Measurements from ENCODE around the gene EML3. TPM values are rescaled to one million over a fixed set of nuclear protein-coding genes. Genes with fewer than 3 reads are reported as not detected.
"Not testable (repeated sequence)": the region's sequence is repeated elsewhere in the genome, so short reads cannot be mapped to it uniquely, and the experiment has no call there.

EML3 gene
- total RNA-seq, 2 experiments from 2014 or later: 81.8 to 97.1 TPM

GRCh38 chr11:62573592-62574362 is 38.8 kb downstream of the EML3 start, which contains the start of gene EEF1G:
TSS of gene EEF1G (minus strand) at chr11:62573891. CDS start at chr11:62573842, 49 bp downstream.
- H3K9me3 Mint-ChIP-seq: no peaks in the 10 kb centered on the region
- peak; percentile 99 for DNase-seq
- CTCF ChIA-PET: interaction anchor here (0.6 to 2.7 kb wide), 6 partner anchors 13 to 179 kb away, joined by 3 to 11 read pairs (median 6); partner anchors contain the start of gene TUT1
- intact Hi-C loops (cut with micrococcal nuclease): loop anchor here (1.0 to 5.0 kb wide), 8 partner anchors 13 to 269 kb away; partner anchors contain the start of genes GANAB, HNRNPUL2 and TUT1
- peak within 1 kb of the TSS; percentile 95 for H3K4me3 Mint-ChIP-seq
- H3K27me3 Mint-ChIP-seq (ENCODE audit: low read depth): no peaks in the 10 kb centered on the region
- peak within 1 kb of the TSS; percentile 97 for H3K27ac Mint-ChIP-seq
- H3K4me1 Mint-ChIP-seq (ENCODE audit: low read depth): peaks cover 44% of the 10 kb centered on the region
- peaks cover 63% of the 10 kb centered on the region for H3K36me3 Mint-ChIP-seq (ENCODE audit: low read depth)

DNA sequence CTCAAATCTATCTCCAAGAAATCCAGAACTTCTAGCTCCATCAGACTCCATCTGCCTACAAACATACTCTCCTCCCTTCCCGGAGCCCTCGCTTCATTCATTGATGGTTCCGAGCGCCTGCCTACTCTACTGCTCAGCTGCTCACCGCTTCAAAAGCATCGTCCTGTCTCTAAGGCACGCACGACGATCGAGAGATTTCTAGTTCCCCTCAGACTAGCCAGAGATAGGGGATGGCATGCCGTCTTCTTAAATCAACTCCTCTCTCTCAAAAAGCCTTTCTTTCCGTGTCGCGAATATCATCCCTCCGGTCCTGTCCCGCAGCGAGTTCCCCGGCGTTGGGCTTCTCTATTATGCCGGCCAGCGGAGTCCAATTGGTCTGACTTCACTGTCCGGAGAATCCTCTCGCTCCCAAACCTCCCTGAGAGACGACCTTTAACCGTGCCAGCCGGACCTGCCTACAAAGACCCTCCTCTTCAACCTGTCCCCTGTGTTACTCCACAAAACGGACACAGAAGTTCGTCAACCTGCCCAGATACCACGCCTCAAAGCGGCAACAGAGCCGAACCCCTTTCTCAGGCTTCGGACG is 39.5 kb downstream of the EML3 start:
- peak; percentile 46 for DNase-seq
- H3K9me3 Mint-ChIP-seq: no peaks in the 10 kb centered on the region

DNA sequence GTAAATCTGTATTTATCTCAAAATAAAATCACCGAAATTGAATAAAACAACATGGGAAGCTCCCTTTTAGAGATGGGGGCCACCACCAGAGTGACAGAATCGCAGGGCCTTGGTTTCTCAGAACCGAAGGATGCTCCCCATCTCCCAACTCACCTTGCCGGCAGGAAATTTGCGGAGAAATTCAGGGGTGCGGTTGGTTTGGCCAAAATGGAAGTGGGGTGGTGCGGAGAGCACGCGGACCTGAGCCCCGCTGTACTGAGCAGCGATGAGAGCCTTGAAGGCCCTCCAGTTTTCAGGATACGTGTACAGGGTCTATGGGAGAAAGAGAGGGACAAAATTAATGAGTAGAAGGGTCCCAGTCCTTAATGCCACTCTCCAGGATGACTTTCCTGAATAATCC is 40.1 kb downstream of the EML3 start:
- H3K36me3 Mint-ChIP-seq (ENCODE audit: low read depth): peaks cover 65% of the 10 kb centered on the region
- no peaks in the 10 kb centered on the region for H3K27me3 Mint-ChIP-seq (ENCODE audit: low read depth)
- CTCF ChIA-PET: interaction anchor here (0.6 to 2.7 kb wide), 4 partner anchors 12 to 283 kb away, joined by 4 to 10 read pairs (median 7); no protein-coding TSS in a partner anchor
- peak overlapping the region; percentile 95 for H3K4me3 Mint-ChIP-seq
- no peak for DNase-seq
- peak overlapping the region; percentile 97 for H3K27ac Mint-ChIP-seq
- H3K9me3 Mint-ChIP-seq: no peaks in the 10 kb centered on the region
- peaks cover 49% of the 10 kb centered on the region for H3K4me1 Mint-ChIP-seq (ENCODE audit: low read depth)
- intact Hi-C loops (cut with micrococcal nuclease): loop anchor here (5.0 kb wide), 1 partner anchor 270 kb away; no protein-coding TSS in a partner anchor

More for the DNA sequence above, 39.5 kb downstream of the EML3 start:
- Mint-ChIP-seq H3K27ac (peak overlapping the region; percentile 97), H3K4me3 (peak overlapping the region; percentile 95), H3K36me3 (ENCODE audit: low read depth) (peaks cover 64% of the 10 kb centered on the region), H3K27me3 (ENCODE audit: low read depth) (no peaks in the 10 kb centered on the region), H3K4me1 (ENCODE audit: low read depth) (peaks cover 47% of the 10 kb centered on the region)
- intact Hi-C loops (cut with micrococcal nuclease): loop anchor here (1.0 to 5.0 kb wide), 2 partner anchors 13 to 269 kb away; no protein-coding TSS in a partner anchor
- CTCF ChIA-PET: interaction anchor here (0.6 to 2.7 kb wide), 7 partner anchors 13 to 178 kb away, joined by 3 to 11 read pairs (median 6); partner anchors contain the start of gene TUT1

DNA sequence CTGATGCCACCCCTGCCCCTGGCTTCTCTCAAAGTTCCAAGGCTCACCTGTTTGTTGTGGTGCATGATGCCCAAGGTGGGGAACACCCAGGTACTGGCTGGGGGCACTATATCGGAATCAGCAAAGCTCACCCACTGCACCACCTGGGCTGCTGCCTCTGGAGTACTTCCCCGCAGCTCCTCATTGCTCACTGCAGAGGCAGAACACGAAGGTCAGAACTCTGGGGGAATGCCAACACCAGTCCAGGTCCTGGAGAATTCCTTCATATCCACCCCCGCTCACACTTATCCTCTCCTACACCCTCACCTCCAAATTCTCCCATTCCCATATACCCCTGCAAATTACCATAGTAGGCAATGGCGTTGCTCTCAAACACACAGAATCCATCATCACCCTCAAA is 41.1 kb downstream of the EML3 start:
- H3K4me3 Mint-ChIP-seq: peak overlapping the region; percentile 95
- H3K27me3 Mint-ChIP-seq (ENCODE audit: low read depth); DNase-seq; H3K9me3 Mint-ChIP-seq: not testable (repeated sequence)
- intact Hi-C loops (cut with micrococcal nuclease): loop anchor here (5.0 kb wide), 1 partner anchor 271 kb away; no protein-coding TSS in a partner anchor
- peaks cover 58% of the 10 kb centered on the region for H3K4me1 Mint-ChIP-seq (ENCODE audit: low read depth)
- peaks cover 69% of the 10 kb centered on the region for H3K36me3 Mint-ChIP-seq (ENCODE audit: low read depth)
- H3K27ac Mint-ChIP-seq: peak overlapping the region; percentile 97
- CTCF ChIA-PET: interaction anchor here (0.7 to 2.4 kb wide), 4 partner anchors 14 to 70 kb away, joined by 3 to 8 read pairs (median 6); no protein-coding TSS in a partner anchor

DNA sequence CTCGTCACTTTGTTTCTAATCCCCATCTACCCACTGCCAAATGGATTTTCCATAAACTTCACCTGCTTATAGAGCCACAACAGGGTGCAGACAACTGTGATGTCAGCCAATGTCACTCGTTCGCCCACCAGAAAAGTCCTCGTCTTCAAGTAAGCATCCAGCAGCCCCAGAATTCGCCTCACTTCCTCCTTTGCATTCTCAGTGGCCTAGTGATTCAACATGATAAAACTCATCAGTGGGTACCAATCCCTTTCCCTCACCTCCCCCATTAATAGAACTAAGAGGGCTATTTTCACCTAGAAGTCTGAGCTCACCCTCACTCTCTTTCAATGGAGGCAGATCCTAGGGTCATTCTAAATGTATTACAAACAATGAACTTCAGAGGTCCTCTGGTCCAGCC is 41.7 kb downstream of the EML3 start:
- Mint-ChIP-seq H3K4me3 (peak overlapping the region; percentile 1), H3K36me3 (ENCODE audit: low read depth) (peaks cover 73% of the 10 kb centered on the region), H3K27ac (peak overlapping the region; percentile 97), H3K4me1 (ENCODE audit: low read depth) (peaks cover 64% of the 10 kb centered on the region)
- intact Hi-C loops (cut with micrococcal nuclease): loop anchor here (5.0 kb wide), 1 partner anchor 271 kb away; no protein-coding TSS in a partner anchor
- CTCF ChIA-PET: interaction anchor here (0.7 to 2.4 kb wide), 4 partner anchors 10 to 71 kb away, joined by 3 to 8 read pairs (median 5); no protein-coding TSS in a partner anchor
- not testable (repeated sequence) for H3K27me3 Mint-ChIP-seq (ENCODE audit: low read depth); DNase-seq; H3K9me3 Mint-ChIP-seq

GRCh38 chr11:62569611-62570010 is 43.0 kb downstream of the EML3 start:
- intact Hi-C loops (cut with micrococcal nuclease): loop anchor here (5.0 kb wide), 1 partner anchor 273 kb away; no protein-coding TSS in a partner anchor
- Mint-ChIP-seq H3K9me3 (no peaks in the 10 kb centered on the region), H3K4me3 (no peak overlapping the region), H3K36me3 (ENCODE audit: low read depth) (peaks cover 76% of the 10 kb centered on the region), H3K4me1 (ENCODE audit: low read depth) (peaks cover 61% of the 10 kb centered on the region), H3K27ac (peak overlapping the region; percentile 55), H3K27me3 (ENCODE audit: low read depth) (no peaks in the 10 kb centered on the region)
- no peak for DNase-seq
- CTCF ChIA-PET: interaction anchor here (1.0 to 2.4 kb wide), 3 partner anchors 16 to 145 kb away, joined by 3 to 8 read pairs (median 7); no protein-coding TSS in a partner anchor

GRCh38 chr11:62567018-62567633 is 45.4 kb downstream of the EML3 start:
- H3K4me3 Mint-ChIP-seq: no peak overlapping the region
- peak overlapping the region; percentile 67 for H3K27ac Mint-ChIP-seq
- no peaks in the 10 kb centered on the region for H3K9me3 Mint-ChIP-seq
- no peak for DNase-seq
- CTCF ChIA-PET: interaction anchor here (1.1 to 2.1 kb wide), 4 partner anchors 10 to 172 kb away, joined by 3 to 12 read pairs (median 4); no protein-coding TSS in a partner anchor
- no peaks in the 10 kb centered on the region for H3K27me3 Mint-ChIP-seq (ENCODE audit: low read depth)
- intact Hi-C loops (cut with micrococcal nuclease): no loop called here
- peaks cover 59% of the 10 kb centered on the region for H3K4me1 Mint-ChIP-seq (ENCODE audit: low read depth)
- peaks cover 69% of the 10 kb centered on the region for H3K36me3 Mint-ChIP-seq (ENCODE audit: low read depth)

GRCh38 chr11:62566247-62566646 is 46.3 kb downstream of the EML3 start:
- intact Hi-C loops (cut with micrococcal nuclease): no loop called here
- no peak overlapping the region for H3K4me3 Mint-ChIP-seq
- CTCF ChIA-PET: interaction anchor here (0.9 to 2.1 kb wide), 4 partner anchors 9 to 142 kb away, joined by 3 to 12 read pairs (median 5); partner anchors contain the start of gene TUT1
- H3K27ac Mint-ChIP-seq: peak overlapping the region; percentile 2
- DNase-seq: no peak
- H3K27me3 Mint-ChIP-seq (ENCODE audit: low read depth): no peaks in the 10 kb centered on the region
- peaks cover 66% of the 10 kb centered on the region for H3K36me3 Mint-ChIP-seq (ENCODE audit: low read depth)
- H3K9me3 Mint-ChIP-seq: no peaks in the 10 kb centered on the region
- peaks cover 57% of the 10 kb centered on the region for H3K4me1 Mint-ChIP-seq (ENCODE audit: low read depth)

GRCh38 chr11:62565100-62565802 is 47.3 kb downstream of the EML3 start:
- no peaks in the 10 kb centered on the region for H3K27me3 Mint-ChIP-seq (ENCODE audit: low read depth)
- H3K9me3 Mint-ChIP-seq: no peaks in the 10 kb centered on the region
- H3K4me1 Mint-ChIP-seq (ENCODE audit: low read depth): peaks cover 59% of the 10 kb centered on the region
- intact Hi-C loops (cut with micrococcal nuclease): no loop called here
- CTCF ChIA-PET: interaction anchor here (0.6 to 2.1 kb wide), 8 partner anchors 8 to 337 kb away, joined by 3 to 12 read pairs (median 3); partner anchors contain the start of gene TUT1
- no peak overlapping the region for H3K4me3 Mint-ChIP-seq
- DNase-seq: no peak
- peaks cover 63% of the 10 kb centered on the region for H3K36me3 Mint-ChIP-seq (ENCODE audit: low read depth)
- H3K27ac Mint-ChIP-seq: no peak overlapping the region

DNA sequence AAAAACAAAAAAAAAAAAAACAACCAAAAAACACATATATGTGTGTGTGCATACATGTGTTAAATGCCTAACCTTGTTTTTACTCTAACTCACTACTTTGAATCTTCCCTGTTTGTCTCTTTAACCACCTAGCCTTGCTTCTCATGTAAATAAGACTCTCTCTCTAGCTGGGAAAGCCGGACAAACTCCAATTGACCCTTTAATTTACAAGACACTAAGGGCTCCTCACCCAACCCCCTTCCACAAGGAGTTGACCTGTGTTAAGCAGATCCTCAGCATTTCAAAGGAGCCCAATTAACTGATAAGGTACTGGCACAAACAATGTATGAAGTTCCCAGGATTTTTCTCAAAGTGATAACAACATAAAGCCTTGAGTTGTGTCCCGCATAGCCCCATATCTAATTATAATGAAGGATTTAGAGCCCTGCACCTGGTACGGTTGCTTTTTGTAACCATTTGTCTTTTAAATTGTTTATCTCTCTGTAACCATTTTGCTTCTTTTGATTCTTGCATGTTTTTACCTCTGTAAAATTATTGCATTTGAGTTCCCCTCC is 50.8 kb downstream of the EML3 start:
- H3K27me3 Mint-ChIP-seq (ENCODE audit: low read depth); intact Hi-C loops (cut with micrococcal nuclease); H3K9me3 Mint-ChIP-seq; DNase-seq; H3K4me3 Mint-ChIP-seq: not testable (repeated sequence)
- H3K4me1 Mint-ChIP-seq (ENCODE audit: low read depth): peaks cover 68% of the 10 kb centered on the region
- H3K27ac Mint-ChIP-seq: peak overlapping the region; percentile 68
- peaks cover 69% of the 10 kb centered on the region for H3K36me3 Mint-ChIP-seq (ENCODE audit: low read depth)
- CTCF ChIA-PET: interaction anchor here (0.8 to 6.1 kb wide), 7 partner anchors 11 to 137 kb away, joined by 3 to 61 read pairs (median 7); partner anchors contain the start of gene EEF1G
